Esophagus squamous epithelium (tissue), 4 donors: Measurements from ENCODE around the gene TRABD2A.

ENCODE experiments used
- CTCF ChIP-seq, 6 experiments: fragments of 450-650 bp in 4 of 6; fragments of 200-600 bp in 2 of 6; sonication (generic) in 2 of 6; IDR thresholded peaks; one replicate each; pipeline ENCODE4 v1.5.1; 2016 to 2019; ENCODE audit warnings: antibody characterized with exemption in 6 of 6, mild to moderate bottlenecking in 4 of 6, moderate library complexity in 4 of 6
- POLR2A ChIP-seq, 4 donors: fragments of 450-650 bp; IDR thresholded peaks; one replicate each; pipeline ENCODE4 v1.6.1; 2017; ENCODE audit warnings: antibody characterized with exemption in 4 of 4, mild to moderate bottlenecking in 4 of 4, moderate library complexity in 3 of 4

GRCh38 chr2:84796798-84797197 is 84.1 kb downstream of the TRABD2A start:
- no peak for TF ChIP-seq CTCF (IDR thresholded peaks at IDR 0.05)
- TF ChIP-seq POLR2A (IDR thresholded peaks at IDR 0.05), result no peak
